Amygdala (tissue), 56 donors: ENCODE measurements around the gene KLHL3.

ENCODE experiments used
- DNase-seq, 56 donors: peaks; one replicate each; lab custom pipeline; 2025; lab: John Stamatoyannopoulos, UW

KLHL3 gene

GRCh38 chr5:137616046-137616445 lies 119.8 kb downstream of the KLHL3 start:
- DNase-seq: no peak

- DNase-seq: no peak
Observed at GRCh38 chr5:137615171-137615775, 120.6 kb downstream of the KLHL3 start.

- peak in 2 of 56 donors; percentile 13 to 29 for DNase-seq
Observed at GRCh38 chr5:137613554-137614265, 122.2 kb downstream of the KLHL3 start.

GRCh38 chr5:137612576-137612975 lies 123.3 kb downstream of the KLHL3 start:
- no peak for DNase-seq

- DNase-seq: no peak
Observed at GRCh38 chr5:137611794-137612435, 124.0 kb downstream of the KLHL3 start.

- DNase-seq: no peak
Observed at GRCh38 chr5:137611011-137611580, 124.8 kb downstream of the KLHL3 start.

- no peak for DNase-seq
Observed at GRCh38 chr5:137610598-137610997, 125.3 kb downstream of the KLHL3 start.

GRCh38 chr5:137609127-137609526 lies 126.8 kb downstream of the KLHL3 start:
- DNase-seq: no peak

- DNase-seq: no peak
Observed at GRCh38 chr5:137607771-137608170, 128.1 kb downstream of the KLHL3 start.

GRCh38 chr5:137606401-137606800 lies 129.5 kb downstream of the KLHL3 start:
- DNase-seq: no peak

- DNase-seq: no peak
Observed at GRCh38 chr5:137605411-137605810, 130.5 kb downstream of the KLHL3 start.

GRCh38 chr5:137604348-137605095 lies 131.4 kb downstream of the KLHL3 start:
- DNase-seq: no peak

GRCh38 chr5:137603891-137604290 lies 132.0 kb downstream of the KLHL3 start:
- no peak for DNase-seq

- DNase-seq: no peak
Observed at GRCh38 chr5:137603356-137603755, 132.5 kb downstream of the KLHL3 start.

GRCh38 chr5:137602721-137603273 lies 133.1 kb downstream of the KLHL3 start:
- no peak for DNase-seq

- no peak for DNase-seq
Observed at GRCh38 chr5:137600721-137601360, 135.0 kb downstream of the KLHL3 start.

GRCh38 chr5:137599457-137599856 lies 136.4 kb downstream of the KLHL3 start:
- DNase-seq: no peak

GRCh38 chr5:137598399-137598798 lies 137.5 kb downstream of the KLHL3 start:
- DNase-seq: peak in 23 of 56 donors; percentile 9 to 63 (median 30)

GRCh38 chr5:137596941-137597340 lies 138.9 kb downstream of the KLHL3 start:
- no peak for DNase-seq
